Colonic mucosa (tissue), 4 donors: ENCODE measurements around the gene EDEM2. TPM values are rescaled to one million over a fixed set of nuclear protein-coding genes. Genes with fewer than 3 reads are reported as not detected.
"Not testable (repeated sequence)": the region's sequence is repeated elsewhere in the genome, so short reads cannot be mapped to it uniquely, and the experiment has no call there.

Source experiments
- DNase-seq: peaks from one replicate; pipeline ENCODE4 v3.0.0-alpha.2; 2020
- H3K27ac ChIP-seq: fragments of 200-600 bp; one replicate; pipeline ENCODE4 v1.8.0; 2021
- H3K27me3 ChIP-seq: fragments of 200-600 bp; one replicate; pipeline ENCODE4 v1.8.0; 2021
- H3K36me3 ChIP-seq: fragments of 200-600 bp; one replicate; pipeline ENCODE4 v1.8.0; 2021
- H3K4me1 ChIP-seq: fragments of 200-600 bp; one replicate; pipeline ENCODE4 v1.8.0; 2021; ENCODE audit warnings: mild to moderate bottlenecking
- H3K4me3 ChIP-seq: fragments of 200-600 bp; one replicate; pipeline ENCODE4 v1.8.0; 2021
- H3K9ac ChIP-seq, 2 donors: one replicate each; pipeline ENCODE4 v1.7.0; 2013; ENCODE audit warnings: control low read depth in 2 of 2, low read depth in 2 of 2, low read length in 2 of 2
- H3K9me3 ChIP-seq: fragments of 200-600 bp; one replicate; pipeline ENCODE4 v1.8.0; 2021
- intact Hi-C: fragments of 100-400 bp; cut with DNase I; formaldehyde crosslinking; loops from one replicate; pipeline ENCODE4 v1.14.1; 2022
- total RNA-seq, 2 donors: library from RNA; stranded (reverse); fragmentation: NEBNext Ultra II Directional in 1 of 2; extraction: Animal tissue kit (Norgen Biotek cat#: 25700) in 1 of 2; gene quantifications; one replicate each; pipeline ENCODE4 v1.2.1, GENCODE V29; 2021
- TF ChIP-seq, protein P1 (sequence below): fragments of 200-600 bp; IDR thresholded peaks from one replicate; pipeline ENCODE4 v1.8.0; 2022; ENCODE audit warnings: antibody characterized with exemption, mild to moderate bottlenecking
- donor health status: healthy.
- donor health status: DM: no; HTN: no; CAD: no.
- donor health status: DM: no; HTN: no; CAD: no.

The EDEM2 gene
- total RNA-seq, 2 donors from 2014 or later, result 28.0 to 36.0 TPM

DNA sequence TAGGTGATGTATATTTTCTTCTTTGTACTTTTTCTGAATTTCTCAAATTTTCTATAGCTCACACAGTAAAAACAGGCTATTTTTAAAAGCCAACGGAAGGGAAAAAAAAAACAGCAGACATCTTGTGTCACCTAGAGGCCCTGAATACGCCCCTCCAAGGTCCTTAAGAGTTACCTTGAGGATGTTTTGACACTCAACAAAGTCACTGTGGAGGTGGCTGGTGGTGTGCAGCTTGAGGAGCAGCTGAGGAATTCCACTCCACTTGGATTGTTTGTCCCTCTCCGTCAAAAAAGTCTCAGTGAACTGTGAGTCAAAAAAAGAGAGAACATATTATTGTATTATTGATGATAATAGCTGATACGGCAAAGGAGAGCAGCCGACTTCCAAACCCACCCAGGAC lies 69.3 kb downstream of the EDEM2 start:
- no peaks in the 10 kb centered on the region for H3K9me3 ChIP-seq
- DNase-seq, result no peak
- intact Hi-C loops, result no loop called here
- H3K36me3 ChIP-seq, result peaks cover 13% of the 10 kb centered on the region
- no peaks in the 10 kb centered on the region for H3K4me1 ChIP-seq
- no peaks in the 10 kb centered on the region for H3K27me3 ChIP-seq
- no peak overlapping the region for H3K27ac ChIP-seq
- TF ChIP-seq, protein P1, sequence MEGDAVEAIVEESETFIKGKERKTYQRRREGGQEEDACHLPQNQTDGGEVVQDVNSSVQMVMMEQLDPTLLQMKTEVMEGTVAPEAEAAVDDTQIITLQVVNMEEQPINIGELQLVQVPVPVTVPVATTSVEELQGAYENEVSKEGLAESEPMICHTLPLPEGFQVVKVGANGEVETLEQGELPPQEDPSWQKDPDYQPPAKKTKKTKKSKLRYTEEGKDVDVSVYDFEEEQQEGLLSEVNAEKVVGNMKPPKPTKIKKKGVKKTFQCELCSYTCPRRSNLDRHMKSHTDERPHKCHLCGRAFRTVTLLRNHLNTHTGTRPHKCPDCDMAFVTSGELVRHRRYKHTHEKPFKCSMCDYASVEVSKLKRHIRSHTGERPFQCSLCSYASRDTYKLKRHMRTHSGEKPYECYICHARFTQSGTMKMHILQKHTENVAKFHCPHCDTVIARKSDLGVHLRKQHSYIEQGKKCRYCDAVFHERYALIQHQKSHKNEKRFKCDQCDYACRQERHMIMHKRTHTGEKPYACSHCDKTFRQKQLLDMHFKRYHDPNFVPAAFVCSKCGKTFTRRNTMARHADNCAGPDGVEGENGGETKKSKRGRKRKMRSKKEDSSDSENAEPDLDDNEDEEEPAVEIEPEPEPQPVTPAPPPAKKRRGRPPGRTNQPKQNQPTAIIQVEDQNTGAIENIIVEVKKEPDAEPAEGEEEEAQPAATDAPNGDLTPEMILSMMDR, result no peak
- no peak overlapping the region for H3K9ac ChIP-seq
- H3K4me3 ChIP-seq, result no peak overlapping the region

DNA sequence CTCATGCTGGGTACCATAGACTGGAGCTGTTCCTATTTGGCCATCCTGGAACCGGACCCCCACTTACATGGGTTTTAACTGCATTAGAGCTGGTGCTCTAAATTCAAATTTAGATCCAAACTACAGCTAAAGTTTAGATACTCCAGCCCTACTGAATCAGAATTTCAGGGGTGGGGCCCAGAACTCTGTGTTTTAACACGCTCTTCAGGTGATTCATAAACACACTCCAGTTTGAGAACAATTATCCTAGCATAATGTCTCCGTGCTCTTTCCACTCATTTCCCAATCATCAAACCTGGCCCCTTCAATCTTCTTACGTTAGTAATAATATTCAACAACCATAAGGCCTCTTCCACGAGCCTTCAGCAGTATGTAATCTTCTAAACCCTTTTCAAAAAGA lies 69.8 kb downstream of the EDEM2 start:
- H3K9ac ChIP-seq, result no peak overlapping the region
- TF ChIP-seq, protein P1, result no peak
- intact Hi-C loops, result no loop called here
- no peaks in the 10 kb centered on the region for H3K9me3 ChIP-seq
- no peak overlapping the region for H3K4me3 ChIP-seq
- H3K4me1 ChIP-seq, result no peaks in the 10 kb centered on the region
- no peaks in the 10 kb centered on the region for H3K27me3 ChIP-seq
- no peak for DNase-seq
- no peak overlapping the region for H3K27ac ChIP-seq
- H3K36me3 ChIP-seq, result peaks cover 13% of the 10 kb centered on the region

DNA sequence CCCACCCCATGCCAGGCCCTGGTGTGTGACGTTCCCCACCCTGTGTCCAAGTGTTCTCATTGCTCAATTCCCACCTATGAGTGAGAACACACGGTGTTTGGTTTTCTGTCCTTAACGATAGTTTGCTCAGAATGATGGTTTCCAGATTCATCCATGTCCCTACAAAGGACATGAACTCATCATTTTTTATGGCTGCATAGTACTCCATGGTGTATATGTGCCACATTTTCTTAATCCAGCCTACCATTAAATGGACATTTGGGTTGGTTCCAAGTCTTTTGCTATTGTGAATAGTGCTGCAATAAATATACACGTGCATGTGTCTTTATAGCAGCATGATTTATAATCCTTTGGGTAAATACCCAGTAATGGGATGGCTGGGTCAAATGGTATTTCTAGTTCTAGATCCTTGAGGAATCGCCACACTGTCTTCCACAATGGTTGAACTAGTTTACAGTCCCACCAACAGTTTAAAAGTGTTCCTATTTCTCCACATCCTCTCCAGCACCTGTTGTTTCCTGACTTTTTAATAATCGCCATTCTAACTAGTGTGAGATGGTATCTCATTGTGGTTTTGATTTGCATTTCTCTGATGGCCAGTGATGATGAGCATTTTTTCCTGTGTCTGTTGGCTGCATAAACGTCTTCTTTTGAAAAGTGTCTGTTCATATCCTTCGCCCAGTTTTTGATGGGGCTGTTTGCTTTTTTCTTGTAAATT lies 75.5 kb downstream of the EDEM2 start:
- DNase-seq, H3K4me1 ChIP-seq, H3K27me3 ChIP-seq, H3K4me3 ChIP-seq, H3K27ac ChIP-seq, H3K9me3 ChIP-seq, H3K36me3 ChIP-seq, intact Hi-C loops, H3K9ac ChIP-seq: not testable (repeated sequence)

DNA sequence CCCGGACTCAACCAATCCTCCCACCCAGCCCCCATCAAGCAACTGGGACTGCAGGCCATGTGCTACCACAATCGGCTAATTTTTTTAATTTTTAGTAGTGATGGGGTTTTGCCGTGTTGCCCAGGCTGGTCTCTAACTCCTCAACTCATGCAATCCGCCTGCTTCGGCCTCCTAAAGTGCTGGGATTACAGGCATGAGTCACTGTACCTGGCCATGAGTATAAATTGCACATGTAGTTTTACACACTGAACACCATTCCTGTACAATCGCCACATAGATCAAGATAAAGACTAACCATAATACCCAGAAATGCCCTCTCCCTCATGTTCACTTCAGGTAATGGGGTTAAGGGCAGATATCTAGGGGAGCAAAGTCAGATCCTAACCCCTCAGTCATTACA lies 80.9 kb downstream of the EDEM2 start:
- H3K4me3 ChIP-seq, result no peak overlapping the region
- H3K27me3 ChIP-seq, result no peaks in the 10 kb centered on the region
- no peaks in the 10 kb centered on the region for H3K36me3 ChIP-seq
- H3K4me1 ChIP-seq, result no peaks in the 10 kb centered on the region
- intact Hi-C loops, result no loop called here
- H3K9ac ChIP-seq, result no peak overlapping the region
- no peak for DNase-seq
- no peaks in the 10 kb centered on the region for H3K9me3 ChIP-seq
- no peak overlapping the region for H3K27ac ChIP-seq
- TF ChIP-seq, protein P1, result no peak

Other genes starting within 250 kb of the EDEM2 start
- gene GSS, start 191.5 kb downstream of the EDEM2 start, total RNA-seq, result 100 to 1,000 TPM in 1 of 2 donors, 10 to 100 TPM in 1; 83.4 to 109 TPM
- 1 to 10 TPM in 1 of 2 donors, under 1 TPM in 1; 0.69 to 1.5 TPM for gene MYH7B, start 191.5 kb downstream of the EDEM2 start, total RNA-seq
- 10 to 100 TPM; 52.8 to 63.2 TPM for gene TRPC4AP, start 54.5 kb downstream of the EDEM2 start, total RNA-seq
- 10 to 100 TPM in 1 of 2 donors, 1 to 10 TPM in 1; 9.8 to 14.5 TPM for gene PROCR, start 24.7 kb upstream of the EDEM2 start, total RNA-seq
- under 1 TPM; 0.15 to 0.50 TPM for gene MMP24, start 79.4 kb upstream of the EDEM2 start, total RNA-seq
- gene MMP24OS, start 130.8 kb upstream of the EDEM2 start, total RNA-seq, result 100 to 1,000 TPM in 1 of 2 donors, 10 to 100 TPM in 1; 83.9 to 123 TPM
- 100 to 1,000 TPM; 163 to 194 TPM for gene EIF6, start 137.4 kb upstream of the EDEM2 start, total RNA-seq
- gene FAM83C, start 145.1 kb upstream of the EDEM2 start, total RNA-seq, result under 1 TPM in 1 of 2 donors, not detected in 1; 0.45 TPM